Upper lobe of left lung (tissue), 4 donors: Measurements from ENCODE around the gene MRPS31.

Experiments used
- EP300 ChIP-seq, 4 donors: sonication (generic); formaldehyde crosslinking; IDR thresholded peaks; one replicate each; pipeline ENCODE4 v1.5.1; 2017; ENCODE audit warnings: antibody characterized with exemption in 4 of 4, control low read depth in 2 of 4
- POLR2A ChIP-seq, 4 donors: fragments of 450-650 bp; IDR thresholded peaks; one replicate each; pipeline ENCODE4 v1.5.1; 2016 to 2017; ENCODE audit warnings: antibody characterized with exemption in 4 of 4, mild to moderate bottlenecking in 2 of 4
- POLR2AphosphoS5 ChIP-seq, 2 donors: sonication (generic); formaldehyde crosslinking; IDR thresholded peaks; one replicate each; pipeline ENCODE4 v1.5.1; 2017; ENCODE audit warnings: antibody characterized with exemption in 2 of 2
- TF ChIP-seq, protein P1 (sequence below), 6 experiments: fragments of 450-650 bp in 4 of 6; fragments of 200-600 bp in 2 of 6; sonication (generic) in 2 of 6; IDR thresholded peaks; one replicate each; pipeline ENCODE4 v1.5.1; 2016 to 2019; ENCODE audit warnings: antibody characterized with exemption in 6 of 6

DNA sequence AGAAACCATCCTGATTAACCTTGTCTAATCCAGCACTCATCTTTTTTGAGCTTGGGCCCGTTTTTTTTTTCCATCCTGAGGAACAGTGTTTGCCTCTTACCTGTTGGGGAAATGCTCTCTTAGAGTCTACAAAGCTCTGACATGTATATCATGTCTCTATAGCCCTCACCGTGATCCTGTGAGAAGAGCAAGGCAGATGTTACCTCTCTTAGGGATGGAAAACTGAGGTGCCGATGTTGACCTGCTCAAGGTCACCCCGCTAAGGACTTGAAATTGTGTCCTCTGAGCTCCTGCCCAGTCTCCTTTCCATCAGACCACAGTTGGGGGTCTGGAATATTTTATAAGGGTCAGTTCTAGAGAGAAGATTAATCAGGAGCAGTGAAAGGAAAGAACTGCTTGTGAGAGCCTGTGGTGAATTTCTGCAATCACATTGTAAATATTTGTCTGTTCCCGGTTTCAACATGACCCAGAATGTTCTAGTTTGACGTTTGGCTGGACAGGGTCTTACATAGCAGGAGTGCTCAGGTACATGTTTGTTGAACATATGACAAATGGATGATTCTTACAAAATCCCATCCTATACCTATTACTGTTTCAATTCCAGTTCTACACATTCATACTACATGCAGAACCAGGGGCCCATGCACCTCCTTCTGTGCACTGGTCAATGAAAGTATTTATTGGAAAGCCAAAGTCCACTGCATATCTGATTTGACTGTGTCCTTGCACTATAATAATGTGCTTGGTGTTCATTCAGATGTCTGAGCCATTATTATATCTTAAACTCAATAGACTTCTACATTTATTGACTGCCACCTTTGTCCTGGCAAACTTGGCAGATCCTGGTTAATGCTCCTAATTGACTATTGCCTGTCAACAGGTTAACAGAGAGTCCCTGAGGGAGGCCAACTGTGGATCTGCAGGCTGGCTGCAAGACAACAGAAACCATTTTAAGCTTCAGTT, 30.5 kb upstream of the MRPS31 start:
- TF ChIP-seq, protein P1, sequence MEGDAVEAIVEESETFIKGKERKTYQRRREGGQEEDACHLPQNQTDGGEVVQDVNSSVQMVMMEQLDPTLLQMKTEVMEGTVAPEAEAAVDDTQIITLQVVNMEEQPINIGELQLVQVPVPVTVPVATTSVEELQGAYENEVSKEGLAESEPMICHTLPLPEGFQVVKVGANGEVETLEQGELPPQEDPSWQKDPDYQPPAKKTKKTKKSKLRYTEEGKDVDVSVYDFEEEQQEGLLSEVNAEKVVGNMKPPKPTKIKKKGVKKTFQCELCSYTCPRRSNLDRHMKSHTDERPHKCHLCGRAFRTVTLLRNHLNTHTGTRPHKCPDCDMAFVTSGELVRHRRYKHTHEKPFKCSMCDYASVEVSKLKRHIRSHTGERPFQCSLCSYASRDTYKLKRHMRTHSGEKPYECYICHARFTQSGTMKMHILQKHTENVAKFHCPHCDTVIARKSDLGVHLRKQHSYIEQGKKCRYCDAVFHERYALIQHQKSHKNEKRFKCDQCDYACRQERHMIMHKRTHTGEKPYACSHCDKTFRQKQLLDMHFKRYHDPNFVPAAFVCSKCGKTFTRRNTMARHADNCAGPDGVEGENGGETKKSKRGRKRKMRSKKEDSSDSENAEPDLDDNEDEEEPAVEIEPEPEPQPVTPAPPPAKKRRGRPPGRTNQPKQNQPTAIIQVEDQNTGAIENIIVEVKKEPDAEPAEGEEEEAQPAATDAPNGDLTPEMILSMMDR (IDR thresholded peaks at IDR 0.05), result no peak
- TF ChIP-seq POLR2A (IDR thresholded peaks at IDR 0.05) (no peak), POLR2AphosphoS5 (IDR thresholded peaks at IDR 0.05) (no peak), EP300 (IDR thresholded peaks at IDR 0.05) (no peak)
